ENCODE results near the gene CARMIL1.
A peak's percentile ranks its signal among the peaks of the same experiment; 100 is the strongest.

Gene CARMIL1

DNA sequence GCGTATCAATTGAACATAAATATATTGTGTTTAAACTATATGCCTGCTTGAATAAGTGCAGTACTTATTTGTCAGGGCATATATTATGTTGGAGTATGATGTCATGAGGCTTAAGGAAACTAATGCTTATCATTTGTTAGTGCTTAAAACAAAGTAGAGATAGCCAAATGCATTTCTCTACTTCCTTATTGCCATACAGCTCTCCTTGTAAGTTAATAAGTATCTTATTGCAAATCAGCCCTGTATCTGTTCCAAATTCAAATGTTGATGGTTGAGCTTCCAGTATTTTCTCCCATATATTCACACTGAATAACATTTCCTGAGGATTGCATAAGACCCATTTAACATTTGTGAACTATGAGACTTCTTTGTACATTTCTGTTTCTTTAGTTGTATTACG lies 57.8 kb downstream of the CARMIL1 start:
- H3K4me3 ChIP-seq (ENCODE audit: low read depth, low read length): no peak overlapping the region
- TF ChIP-seq, protein P1, sequence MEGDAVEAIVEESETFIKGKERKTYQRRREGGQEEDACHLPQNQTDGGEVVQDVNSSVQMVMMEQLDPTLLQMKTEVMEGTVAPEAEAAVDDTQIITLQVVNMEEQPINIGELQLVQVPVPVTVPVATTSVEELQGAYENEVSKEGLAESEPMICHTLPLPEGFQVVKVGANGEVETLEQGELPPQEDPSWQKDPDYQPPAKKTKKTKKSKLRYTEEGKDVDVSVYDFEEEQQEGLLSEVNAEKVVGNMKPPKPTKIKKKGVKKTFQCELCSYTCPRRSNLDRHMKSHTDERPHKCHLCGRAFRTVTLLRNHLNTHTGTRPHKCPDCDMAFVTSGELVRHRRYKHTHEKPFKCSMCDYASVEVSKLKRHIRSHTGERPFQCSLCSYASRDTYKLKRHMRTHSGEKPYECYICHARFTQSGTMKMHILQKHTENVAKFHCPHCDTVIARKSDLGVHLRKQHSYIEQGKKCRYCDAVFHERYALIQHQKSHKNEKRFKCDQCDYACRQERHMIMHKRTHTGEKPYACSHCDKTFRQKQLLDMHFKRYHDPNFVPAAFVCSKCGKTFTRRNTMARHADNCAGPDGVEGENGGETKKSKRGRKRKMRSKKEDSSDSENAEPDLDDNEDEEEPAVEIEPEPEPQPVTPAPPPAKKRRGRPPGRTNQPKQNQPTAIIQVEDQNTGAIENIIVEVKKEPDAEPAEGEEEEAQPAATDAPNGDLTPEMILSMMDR (conservative IDR thresholded peaks at IDR 0.05; ENCODE audit: low read depth, low read length): no peak
- no peak for DNase-seq (ENCODE audit: low read depth)

DNA sequence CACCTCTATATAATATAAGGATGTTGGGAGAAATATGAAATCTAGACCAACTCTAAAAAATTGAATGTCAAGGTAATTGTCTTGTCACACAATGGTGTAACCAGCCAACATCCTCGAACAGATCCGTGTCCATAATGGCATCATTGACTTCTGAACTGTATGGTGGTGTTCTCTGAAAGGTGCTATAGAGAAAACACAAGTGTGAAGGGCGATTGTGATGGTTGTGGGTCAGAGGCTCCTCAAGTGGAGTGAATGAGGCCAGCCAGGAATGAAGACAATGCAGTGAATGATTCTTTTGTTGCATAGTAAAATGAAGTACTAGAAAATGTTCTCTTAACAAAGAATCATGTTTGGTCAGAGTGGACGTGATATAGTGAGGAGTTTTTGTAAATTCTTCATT lies 58.3 kb downstream of the CARMIL1 start:
- TF ChIP-seq, protein P1 (conservative IDR thresholded peaks at IDR 0.05; ENCODE audit: low read depth, low read length): no peak
- DNase-seq (ENCODE audit: low read depth): no peak
- no peak overlapping the region for H3K4me3 ChIP-seq (ENCODE audit: low read depth, low read length)

DNA sequence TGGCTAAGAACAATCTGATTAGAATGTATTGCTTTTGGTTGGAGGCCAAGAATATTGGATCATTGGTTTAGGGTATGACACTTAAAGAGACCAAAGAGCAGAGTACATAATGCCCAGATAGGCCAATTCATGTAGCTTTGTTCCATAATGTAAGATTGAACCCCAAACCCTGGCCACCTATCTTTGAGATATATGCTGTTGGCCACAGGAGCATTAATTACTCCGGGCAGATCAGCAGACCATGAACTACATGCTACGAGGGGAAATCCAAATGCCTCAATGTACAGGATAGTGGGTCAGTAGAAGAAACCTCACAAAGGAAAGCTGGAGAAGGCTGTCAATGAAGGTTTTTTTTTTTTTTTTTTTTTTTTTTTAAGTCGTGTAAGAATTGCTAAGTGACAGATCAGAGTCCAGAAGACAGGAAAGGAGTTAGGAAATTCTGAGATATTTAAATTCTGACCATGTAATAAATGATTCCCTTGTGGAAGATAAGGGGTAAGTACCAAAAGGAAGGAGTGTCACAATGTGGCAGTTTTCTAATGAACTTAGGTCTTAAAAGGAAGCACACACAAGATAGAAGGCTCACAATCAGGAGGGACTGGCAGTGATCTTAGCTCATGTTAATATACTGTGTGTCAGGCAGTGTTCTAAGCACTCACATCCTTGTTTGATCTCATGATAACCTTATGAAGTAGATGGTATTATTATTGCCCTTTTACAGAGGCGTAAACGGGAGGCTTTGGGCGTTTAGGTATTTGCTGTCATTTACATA lies 61.4 kb downstream of the CARMIL1 start:
- TF ChIP-seq, protein P1 (conservative IDR thresholded peaks at IDR 0.05; ENCODE audit: low read depth, low read length): no peak
- no peak overlapping the region for H3K4me3 ChIP-seq (ENCODE audit: low read depth, low read length)
- DNase-seq (ENCODE audit: low read depth): no peak

DNA sequence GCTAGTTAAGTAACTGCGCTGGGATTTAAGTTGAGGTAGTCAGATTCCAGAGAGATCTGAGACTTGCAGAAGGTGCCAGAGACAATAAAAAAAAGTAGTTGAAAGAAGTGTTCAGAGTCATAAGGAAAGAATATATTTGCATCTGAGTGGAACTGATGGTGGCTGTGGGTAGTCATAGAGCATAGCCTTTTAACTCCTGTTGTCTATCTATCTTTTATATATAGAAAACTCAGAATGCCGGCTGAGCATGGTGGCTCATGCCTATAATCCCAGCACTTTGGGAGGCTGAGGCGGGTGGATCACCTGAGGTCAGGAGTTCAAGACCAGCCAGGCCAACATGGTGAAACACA lies 62.0 kb downstream of the CARMIL1 start:
- DNase-seq (ENCODE audit: low read depth): no peak
- H3K4me3 ChIP-seq (ENCODE audit: low read depth, low read length): no peak overlapping the region
- TF ChIP-seq, protein P1 (conservative IDR thresholded peaks at IDR 0.05; ENCODE audit: low read depth, low read length): no peak

DNA sequence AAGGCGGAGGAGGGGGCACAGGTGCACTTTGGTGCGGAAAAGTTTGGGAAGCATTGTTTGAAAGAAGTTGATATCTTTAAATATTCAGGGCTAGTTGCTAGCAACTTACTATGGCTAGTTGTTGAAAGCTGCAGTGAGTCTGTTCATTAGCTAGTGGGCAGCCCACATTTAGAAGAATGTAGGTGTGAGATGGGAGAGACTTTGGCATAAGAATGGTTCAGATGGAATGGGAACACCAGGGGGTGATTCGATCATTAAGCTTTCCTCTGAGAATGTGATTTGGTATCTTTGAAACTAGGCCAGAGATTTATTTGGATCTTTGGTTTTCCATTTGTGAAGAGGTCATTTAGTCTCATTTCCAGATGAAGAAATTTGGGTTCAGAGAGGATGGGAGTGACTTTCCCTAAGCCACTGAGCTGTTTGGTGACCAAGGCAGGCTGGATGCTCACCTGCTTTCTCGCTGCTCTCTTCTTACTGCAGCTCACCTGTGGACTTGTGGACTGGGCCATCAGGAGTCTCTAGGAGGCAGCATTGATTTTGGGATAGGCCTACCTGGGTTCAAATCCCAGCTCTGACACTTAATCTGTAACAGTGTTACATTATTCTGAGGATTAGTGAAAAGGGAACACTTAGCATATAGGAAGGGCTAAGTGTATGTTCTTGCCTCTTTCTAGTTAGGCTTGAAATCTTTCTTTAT lies 62.9 kb downstream of the CARMIL1 start:
- no peak for DNase-seq (ENCODE audit: low read depth)
- TF ChIP-seq, protein P1 (conservative IDR thresholded peaks at IDR 0.05; ENCODE audit: low read depth, low read length): no peak
- H3K4me3 ChIP-seq (ENCODE audit: low read depth, low read length): no peak overlapping the region

GRCh38 chr6:25342802-25343201 lies 63.6 kb downstream of the CARMIL1 start:
- peak; percentile 51 for DNase-seq (ENCODE audit: low read depth)
- TF ChIP-seq, protein P1 (conservative IDR thresholded peaks at IDR 0.05; ENCODE audit: low read depth, low read length): no peak
- H3K4me3 ChIP-seq (ENCODE audit: low read depth, low read length): no peak overlapping the region

DNA sequence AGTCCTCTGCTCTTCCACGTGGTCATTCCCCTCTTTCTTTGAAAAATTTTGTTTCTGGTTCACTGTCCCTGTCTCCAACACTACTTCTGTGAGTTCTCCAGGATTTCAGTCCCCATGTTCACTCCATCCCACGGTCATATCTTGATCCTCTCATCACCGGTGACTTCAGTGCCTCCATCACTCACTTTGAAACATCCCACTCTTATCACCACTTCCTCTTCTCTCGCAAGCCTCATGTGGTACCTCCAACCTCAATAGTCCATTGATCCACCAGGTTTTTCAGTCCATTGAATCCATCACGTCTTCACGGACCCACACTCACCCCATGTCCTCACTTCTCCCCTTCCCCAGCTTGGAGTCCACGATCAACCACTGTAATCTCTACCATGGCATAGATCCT lies 64.8 kb downstream of the CARMIL1 start:
- TF ChIP-seq, protein P1 (conservative IDR thresholded peaks at IDR 0.05; ENCODE audit: low read depth, low read length): no peak

More for the DNA sequence above, 64.8 kb downstream of the CARMIL1 start:
- DNase-seq (ENCODE audit: low read depth): no peak
- no peak overlapping the region for H3K4me3 ChIP-seq (ENCODE audit: low read depth, low read length)

Measured in choroid plexus epithelial cell (primary cell).